Astrocyte of the spinal cord (primary cell): ENCODE results near the gene CCM2.

Source experiments
- DNase-seq: peaks from one replicate; pipeline ENCODE4 v3.0.0; 2011; ENCODE audit warnings: low read depth, low spot score
- H3K4me3 ChIP-seq: 2 replicates; pipeline ENCODE4 v1.5.1; 2011; ENCODE audit warnings: low read depth, mild to moderate bottlenecking, low read length, moderate library complexity
- CTCF ChIP-seq: IDR thresholded peaks from 2 replicates; pipeline ENCODE4 v1.5.1; 2012; ENCODE audit warnings: low read depth, mild to moderate bottlenecking, low read length, inconsistent platforms
- in situ Hi-C: cut with HindIII; loops from 2 replicates; pipeline ENCODE4 v1.10.0; 2017; ENCODE audit warnings: low sequenced_read_pairs

CCM2 gene

DNA sequence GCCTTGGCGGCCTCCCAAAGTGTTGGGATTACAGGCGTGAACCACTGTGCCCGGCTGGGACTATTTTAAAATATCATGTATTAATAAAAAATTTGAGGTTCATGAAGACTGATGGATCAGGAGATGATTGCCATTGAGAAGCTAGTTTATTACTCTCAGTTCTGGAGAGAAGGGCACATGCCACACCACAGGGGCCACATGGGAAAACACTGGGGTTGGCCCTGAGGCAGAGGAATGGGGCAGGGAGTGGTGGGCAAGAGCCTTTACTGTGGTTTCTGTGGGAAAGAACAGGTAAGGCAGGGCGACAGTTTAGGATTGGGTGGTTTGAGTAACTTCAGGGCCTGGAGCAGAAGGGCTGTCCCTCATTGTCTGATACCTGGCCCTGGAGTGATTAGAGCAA lies 118.3 kb downstream of the CCM2 start:
- TF ChIP-seq CTCF = no peak
- no peak overlapping the region for H3K4me3 ChIP-seq
- DNase-seq = no peak
- in situ Hi-C loops = no loop called here

DNA sequence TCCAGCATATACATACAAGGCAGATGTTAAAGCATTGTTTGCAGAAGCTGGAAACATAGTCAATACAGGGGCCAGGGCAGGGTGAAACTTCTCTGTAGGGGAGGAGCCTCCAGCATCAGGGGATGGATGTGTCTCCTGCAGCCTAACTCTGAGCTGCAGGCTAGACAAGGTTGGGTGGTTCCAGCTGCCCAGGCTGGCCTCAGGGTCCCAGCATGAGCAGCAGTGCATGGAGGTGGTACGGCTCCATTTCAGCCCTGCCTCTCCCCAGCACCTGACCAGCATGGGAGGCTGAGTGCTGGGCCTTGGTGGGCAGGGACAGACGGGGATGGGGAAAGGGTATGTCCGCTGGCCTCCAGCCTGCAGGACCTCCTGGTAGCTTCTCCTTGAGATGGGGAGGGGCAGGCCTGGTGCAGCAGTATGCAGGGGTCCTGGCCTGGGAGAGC lies 118.9 kb downstream of the CCM2 start:
- no peak overlapping the region for H3K4me3 ChIP-seq
- in situ Hi-C loops = no loop called here
- no peak for TF ChIP-seq CTCF
- DNase-seq = no peak

GRCh38 chr7:45119550-45119949 lies 119.5 kb downstream of the CCM2 start:
- no peak overlapping the region for H3K4me3 ChIP-seq
- no peak for TF ChIP-seq CTCF
- DNase-seq = no peak
- in situ Hi-C loops = no loop called here

- no peak overlapping the region for H3K4me3 ChIP-seq
- in situ Hi-C loops = no loop called here
- TF ChIP-seq CTCF = no peak
- DNase-seq = no peak
Observed at GRCh38 chr7:45122975-45123860, 123.2 kb downstream of the CCM2 start.

GRCh38 chr7:45123913-45124710 lies 124.1 kb downstream of the CCM2 start:
- in situ Hi-C loops = no loop called here
- no peak for DNase-seq

More at GRCh38 chr7:45123913-45124710, 124.1 kb downstream of the CCM2 start:
- H3K4me3 ChIP-seq = no peak overlapping the region
- TF ChIP-seq CTCF = no peak
